HG02973 (cell line): Measurements from ENCODE around the gene FDXACB1.
"Not testable (repeated sequence)": the region's sequence is repeated elsewhere in the genome, so short reads cannot be mapped to it uniquely, and the experiment has no call there.

Experiments
- ATAC-seq: cut with Tn5 transposase; IDR thresholded peaks from one replicate; pipeline ENCODE4 v1.9.1; 2021; ENCODE audit warnings: moderate library complexity; ENCODE audit not compliant: unreplicated experiment

Gene FDXACB1

DNA sequence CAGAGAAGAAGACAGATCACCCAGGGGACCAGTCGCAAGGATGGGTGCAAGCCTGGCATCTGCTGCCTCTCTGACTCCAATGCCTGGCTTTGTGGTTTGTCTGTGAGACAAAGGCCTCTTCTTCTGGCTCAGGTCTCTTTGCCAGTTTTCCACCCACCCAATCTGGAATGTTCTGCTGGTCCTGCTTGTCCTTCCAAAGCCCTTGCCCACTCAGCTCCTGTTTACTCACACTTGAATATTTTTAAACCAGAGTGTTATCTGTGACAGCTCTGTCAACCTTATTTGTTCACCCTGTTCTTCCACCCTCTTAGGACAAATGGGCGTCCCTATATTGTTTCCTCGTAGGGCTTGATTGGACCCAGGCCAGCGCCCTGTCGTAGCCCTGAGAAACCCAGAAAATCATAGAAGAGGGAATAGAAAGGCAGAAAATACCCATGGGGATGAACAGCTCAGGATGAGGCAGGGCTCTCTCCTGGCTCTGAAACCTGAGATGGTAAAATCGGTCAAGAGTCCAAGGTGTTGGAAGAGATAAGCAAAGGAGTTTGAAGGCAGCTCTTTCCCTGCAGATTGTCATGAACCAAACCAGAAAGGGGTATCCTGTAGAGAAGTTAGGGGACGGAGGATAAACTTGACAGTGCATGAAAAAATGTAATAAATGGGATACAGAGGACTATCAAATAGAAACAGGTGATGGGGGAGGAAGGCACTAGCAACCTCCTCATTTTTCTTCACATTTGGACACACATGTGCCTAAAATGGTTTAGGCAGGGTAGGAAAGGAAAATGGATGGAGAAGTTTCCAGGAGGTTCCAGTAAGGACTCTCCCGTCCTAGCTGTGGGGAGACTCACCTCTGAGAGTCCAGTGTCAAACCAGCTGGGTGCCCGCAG lies 32.0 kb upstream of the FDXACB1 start:
- no peak for ATAC-seq

DNA sequence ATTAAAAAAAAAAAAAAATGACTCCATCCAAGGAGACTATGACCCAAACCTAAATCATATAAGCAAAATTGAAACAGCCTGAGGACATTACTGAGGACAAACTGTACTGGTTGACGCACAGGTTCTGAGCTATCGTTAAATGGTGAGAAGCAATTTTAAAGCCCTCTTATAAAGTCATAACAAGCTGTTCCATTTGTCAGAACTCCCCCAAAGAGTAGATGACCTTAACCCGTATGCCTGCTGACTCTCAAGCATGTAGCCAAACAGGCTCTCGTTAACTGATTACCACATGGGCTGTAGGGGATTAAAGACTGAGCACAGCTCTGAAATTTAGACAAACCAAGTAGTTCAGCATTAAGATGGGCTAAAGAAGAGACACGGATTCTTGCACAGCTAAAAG lies 30.4 kb upstream of the FDXACB1 start:
- no peak for ATAC-seq

GRCh38 chr11:111908639-111909305 lies 29.8 kb upstream of the FDXACB1 start:
- ATAC-seq: no peak

- ATAC-seq: no peak
Observed at GRCh38 chr11:111906680-111907079, 27.7 kb upstream of the FDXACB1 start.

- no peak for ATAC-seq
Observed at GRCh38 chr11:111905411-111905810, 26.4 kb upstream of the FDXACB1 start.

- no peak for ATAC-seq
Observed at GRCh38 chr11:111886844-111887243, 7.9 kb upstream of the FDXACB1 start.

DNA sequence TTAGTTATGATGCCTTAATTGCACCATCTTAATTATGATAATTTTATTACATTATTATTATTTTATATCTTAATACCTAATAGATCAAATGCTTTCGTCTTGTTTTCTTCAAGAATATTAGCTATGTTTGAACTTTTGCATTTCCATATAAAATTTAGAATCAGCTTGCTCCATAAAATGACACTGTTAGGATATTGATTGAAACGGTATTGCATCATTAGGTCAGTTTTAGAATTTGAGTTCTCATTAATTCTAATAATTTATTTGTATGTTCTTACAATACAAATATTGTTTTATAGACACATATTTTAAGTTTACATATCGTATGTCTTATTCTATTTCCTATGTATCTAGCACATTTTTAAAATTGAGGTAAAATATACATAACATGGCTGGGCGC lies 7.1 kb upstream of the FDXACB1 start:
- no peak for ATAC-seq

DNA sequence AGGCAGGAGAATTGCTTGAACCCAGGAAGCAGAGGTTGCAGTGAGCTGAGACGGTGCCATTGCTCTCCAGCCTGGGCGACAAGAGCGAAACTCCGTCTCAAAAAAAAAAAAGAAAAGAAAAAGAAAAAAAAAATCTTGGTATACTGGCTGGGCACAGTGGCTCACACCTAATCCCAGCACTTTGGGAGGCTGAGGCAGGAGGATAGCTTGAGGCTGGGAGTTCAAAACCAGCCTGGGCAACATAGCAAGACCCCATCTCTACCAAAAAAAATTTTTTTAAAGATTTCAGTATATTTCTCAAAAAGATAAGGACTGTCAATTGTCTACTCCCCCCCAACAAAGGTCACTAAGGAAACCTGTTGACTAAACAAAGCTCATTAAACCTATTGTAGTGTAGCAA lies 6.1 kb upstream of the FDXACB1 start:
- ATAC-seq: not testable (repeated sequence)

DNA sequence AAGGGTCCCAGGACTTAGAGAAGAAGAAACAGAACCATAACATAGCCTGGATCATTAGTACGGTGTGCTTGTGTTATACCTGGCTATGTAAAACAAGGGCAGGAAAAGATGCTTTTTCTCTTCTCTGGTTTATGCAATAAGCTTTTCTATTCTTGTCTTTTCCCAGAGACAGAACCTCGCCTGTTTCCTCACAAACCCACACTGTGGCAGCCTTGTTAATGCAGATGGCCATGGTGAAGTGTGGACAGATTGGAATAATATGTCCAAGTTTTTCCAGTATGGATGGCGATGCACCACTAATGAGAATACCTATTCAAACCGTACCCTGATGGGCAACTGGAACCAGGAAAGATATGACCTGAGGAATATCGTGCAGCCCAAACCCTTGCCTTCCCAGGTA lies 3.2 kb upstream of the FDXACB1 start:
- no peak for ATAC-seq

DNA sequence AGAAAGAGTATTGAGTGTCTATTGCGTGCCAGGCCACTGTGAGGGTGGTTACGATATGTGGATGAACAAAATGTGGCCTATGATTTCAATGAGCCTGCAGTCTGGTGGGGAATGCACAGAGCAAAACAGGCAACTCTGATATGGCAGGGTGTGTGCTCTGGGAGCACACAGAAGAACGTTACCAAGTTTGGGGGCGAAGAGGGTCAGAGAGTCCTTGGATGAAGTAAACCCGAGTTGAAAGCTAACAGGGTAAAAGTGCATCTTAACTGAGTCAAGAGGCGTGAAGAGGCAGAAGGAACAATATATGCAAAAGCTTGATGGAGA lies 634 bp upstream of the FDXACB1 start:
- ATAC-seq: peak; percentile 12

DNA sequence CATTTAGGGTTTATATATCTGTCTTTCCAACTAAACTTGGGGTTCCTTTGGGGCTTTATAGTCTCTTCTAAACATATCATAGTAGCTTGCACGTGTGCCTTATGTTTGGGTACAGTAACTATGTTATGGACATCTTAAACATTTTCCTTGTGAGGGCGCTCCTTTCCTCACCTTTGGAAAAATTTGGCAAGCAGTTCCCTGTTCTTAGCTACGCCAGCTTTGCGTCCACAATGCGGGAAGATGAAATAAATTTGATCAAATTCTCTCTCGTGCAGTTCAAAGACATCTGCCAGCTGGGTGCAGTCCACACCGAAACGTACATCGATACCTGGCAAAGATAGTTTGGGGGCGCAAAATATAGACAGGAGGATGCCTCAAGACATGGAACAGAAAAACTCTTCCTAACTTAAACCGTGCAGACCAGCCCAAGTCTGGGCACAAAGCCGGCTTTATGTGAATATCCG lies 548 bp downstream of the FDXACB1 start:
- no peak for ATAC-seq

- no peak for ATAC-seq
Observed at GRCh38 chr11:111871693-111872161, 7.2 kb downstream of the FDXACB1 start.

GRCh38 chr11:111870886-111871692 lies 7.9 kb downstream of the FDXACB1 start, which contains the start of gene ALG9:
Gene ALG9, minus strand, starts transcription at chr11:111871581. Its CDS starts 99 bp downstream, at chr11:111871482.
- peak; percentile 83 for ATAC-seq

- ATAC-seq: no peak
Observed at GRCh38 chr11:111870522-111870885, 8.5 kb downstream of the FDXACB1 start.

GRCh38 chr11:111870113-111870512 lies 8.9 kb downstream of the FDXACB1 start:
- no peak for ATAC-seq

DNA sequence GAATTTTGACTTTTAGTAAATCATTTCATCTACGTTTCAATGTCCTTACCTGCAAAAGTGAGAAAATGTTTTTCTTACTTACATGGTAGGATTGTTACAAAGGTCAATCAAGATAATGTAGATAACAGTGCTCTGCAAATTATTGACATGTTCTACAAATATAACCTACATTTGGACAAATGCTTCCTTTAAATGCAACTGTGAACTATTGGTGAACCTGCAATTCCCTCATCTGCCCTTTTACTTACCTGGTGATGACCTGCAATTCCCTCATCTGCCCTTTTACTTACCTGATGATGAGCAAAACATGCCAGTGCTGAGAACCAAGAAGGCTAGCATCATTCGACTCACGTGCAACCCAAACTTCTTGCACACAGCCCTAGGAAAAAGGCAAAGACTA lies 18.7 kb downstream of the FDXACB1 start:
- ATAC-seq: no peak

DNA sequence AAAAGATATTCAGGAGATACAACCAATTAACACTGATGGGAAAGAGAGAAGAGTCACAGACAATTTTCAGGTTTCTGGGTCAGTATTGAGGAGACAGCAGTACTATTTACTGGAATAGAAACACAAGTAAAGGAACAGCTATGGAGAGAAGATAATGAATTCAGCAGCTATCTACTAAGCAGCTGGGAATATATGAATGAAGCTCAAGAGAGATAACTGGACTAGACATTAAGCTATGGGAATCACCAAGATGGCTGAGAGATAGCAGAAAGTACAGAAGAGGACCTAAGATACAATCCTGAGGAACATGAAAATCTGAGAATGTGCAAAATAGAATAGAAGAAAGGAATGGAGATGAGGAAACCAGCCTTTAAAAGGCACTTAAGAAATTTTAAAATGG lies 23.5 kb downstream of the FDXACB1 start:
- no peak for ATAC-seq

GRCh38 chr11:111852103-111852502 lies 26.9 kb downstream of the FDXACB1 start:
- ATAC-seq: no peak

- ATAC-seq: no peak
Observed at GRCh38 chr11:111851636-111852035, 27.3 kb downstream of the FDXACB1 start.

DNA sequence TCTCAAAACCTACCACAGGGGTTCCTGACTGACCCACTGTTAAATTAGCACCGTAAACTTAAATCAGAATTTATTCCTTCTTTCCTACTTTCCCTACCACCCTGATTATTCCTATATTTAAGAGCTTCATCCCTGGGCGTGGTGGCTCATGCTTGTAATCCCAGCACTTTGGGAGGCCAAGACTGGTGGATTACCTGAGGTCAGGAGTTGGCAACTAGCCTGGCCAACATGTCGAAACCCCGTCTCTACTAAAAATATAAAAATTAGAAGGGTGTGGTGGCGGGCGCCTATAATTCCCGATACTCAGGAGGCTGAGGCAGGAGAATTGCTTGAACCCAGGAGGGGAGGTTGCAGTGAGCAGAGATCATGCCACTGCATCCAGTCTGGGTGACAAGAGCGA lies 27.9 kb downstream of the FDXACB1 start:
- no peak for ATAC-seq

DNA sequence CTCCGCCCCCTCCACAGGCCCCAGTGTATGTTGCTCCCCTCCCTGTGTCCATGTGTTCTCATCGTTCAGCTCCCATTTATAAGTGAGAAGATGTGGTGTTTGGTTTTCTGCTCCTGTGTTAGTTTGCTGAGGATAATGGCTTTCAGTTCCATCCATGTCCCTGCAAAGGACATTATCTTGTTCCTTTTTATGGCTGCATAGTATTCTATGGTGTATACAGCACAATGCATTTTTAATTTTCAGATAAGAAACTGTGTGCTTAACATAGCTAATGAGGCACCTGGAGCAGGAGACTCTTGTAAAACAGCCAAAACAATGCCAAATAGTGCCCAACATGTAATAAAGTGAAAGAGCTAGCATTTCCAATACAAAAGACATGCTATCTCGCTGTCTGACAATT lies 29.3 kb downstream of the FDXACB1 start:
- ATAC-seq: no peak
